ENCODE measurements around the gene KCNRG. TPM values are rescaled to one million over a fixed set of nuclear protein-coding genes. Genes with fewer than 3 reads are reported as not detected.
A peak's percentile ranks its signal among the peaks of the same experiment; 100 is the strongest.

The KCNRG gene
- total RNA-seq (2012; rRNA removed) (2.7 and 5.0 TPM in 2 replicates), polyA plus RNA-seq (2012; rRNA removed) (0.51 and 0.66 TPM in 2 replicates), Bru-seq, nascent RNA (percentile 54 among the genes with signal in this experiment), BruChase-seq, experiment 1, labeled RNA remaining after a 6-hour chase (percentile 47 among the genes with signal in this experiment), BruChase-seq, experiment 2, labeled RNA remaining after a 2-hour chase (percentile 49 among the genes with signal in this experiment)
- 0.12 and 0.13 TPM in 2 replicates for polyA plus RNA-seq (2012; cell fraction: cytosol; rRNA removed)
- 0.16 and 1.4 TPM in 2 replicates for polyA plus RNA-seq (2012; cell fraction: nucleus; rRNA removed; ENCODE audit: low replicate concordance)
- long read RNA-seq, partial matches to known transcripts, result 0 of 3 reads
- long read RNA-seq, other reads (novel, unspliced or antisense), result 3 of 3 reads

DNA sequence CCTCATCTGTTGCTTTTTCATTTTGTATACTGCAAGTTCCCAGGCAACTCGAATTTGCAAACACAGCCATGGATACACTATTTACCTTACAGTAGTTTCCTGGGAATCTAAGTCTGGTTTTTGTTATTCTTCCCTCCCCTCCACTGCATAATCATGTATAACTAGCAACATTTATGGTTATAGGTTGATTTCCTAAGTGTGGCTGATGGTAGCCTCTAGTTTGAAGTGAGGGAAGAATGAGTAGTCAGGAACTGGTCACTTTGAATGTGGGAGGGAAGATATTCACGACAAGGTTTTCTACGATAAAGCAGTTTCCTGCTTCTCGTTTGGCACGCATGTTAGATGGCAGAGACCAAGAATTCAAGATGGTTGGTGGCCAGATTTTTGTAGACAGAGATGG lies at the start of gene KCNRG:
Gene KCNRG (plus strand): TSS at position 187 of the 400 bp plus-strand sequence. CDS start 50 bp downstream, at position 237.
- Histone ChIP-seq H3K14ac (replicated peaks; ENCODE audit: low read depth, low read length) (no peak within 1 kb of the TSS), H3K9me3 (ENCODE audit: control insufficient read depth, insufficient read depth, low read length) (no peaks in the 10 kb centered on the region), H2AFZ (replicated peaks; ENCODE audit: low read length, poor library complexity) (no peak within 1 kb of the TSS), H3K23ac (ENCODE audit: low read depth, low read length) (peak within 1 kb of the TSS; percentile 77; the same call in 1 of the 2 replicates), H3K4me3 (ENCODE audit: insufficient read depth, low read depth, low read length) (no peak within 1 kb of the TSS), H3K4ac (ENCODE audit: low read depth, low read length) (no peak within 1 kb of the TSS), H2BK15ac (ENCODE audit: low read depth, low read length) (no peak within 1 kb of the TSS), H2AK5ac (ENCODE audit: low read depth, low read length) (no peak within 1 kb of the TSS; the same call in 1 of the 2 replicates), H3K79me1 (ENCODE audit: low read depth in 1 of 2, low read length in 2 of 2) (peaks cover 35 to 57% of the 10 kb centered on the region in 2 experiments), H2BK5ac (ENCODE audit: low read depth, low read length, poor library complexity, severe bottlenecking) (peak within 1 kb of the TSS; percentile 24), H2BK120ac (ENCODE audit: low read depth, low read length) (no peak within 1 kb of the TSS), H3K4me2 (ENCODE audit: low read depth, low read length) (peak within 1 kb of the TSS; percentile 36; the same call in 1 of the 2 replicates), H3K9me1 (ENCODE audit: insufficient read depth, low read length) (peaks cover 3% of the 10 kb centered on the region), H4K20me1 (ENCODE audit: insufficient read depth, low read length) (peaks cover 11% of the 10 kb centered on the region; the same call in 1 of the 2 replicates), H4K91ac (ENCODE audit: insufficient read depth, low read depth, low read length) (no peak within 1 kb of the TSS), H3K56ac (ENCODE audit: extremely low read depth, insufficient read depth, low read length) (no peak within 1 kb of the TSS), H4K8ac (ENCODE audit: low read depth in 2 of 2, low read length in 2 of 2) (no peak within 1 kb of the TSS; a peak in 2 of 4 replicates), H3K4me1 (ENCODE audit: control insufficient read depth, insufficient read depth, low read length) (peaks cover 8% of the 10 kb centered on the region), H2AK9ac (replicated peaks; ENCODE audit: low read depth, low read length, poor library complexity) (no peak within 1 kb of the TSS), H3K9ac (ENCODE audit: low read depth, low read length) (no peak within 1 kb of the TSS), H3K27ac (ENCODE audit: insufficient read depth, low read length) (no peak within 1 kb of the TSS), H3K18ac (ENCODE audit: low read depth, low read length) (peak within 1 kb of the TSS; percentile 46), H2BK20ac (ENCODE audit: low read depth, low read length) (no peak within 1 kb of the TSS), H3K27me3 (ENCODE audit: control insufficient read depth, insufficient read depth, low read length) (no peaks in the 10 kb centered on the region), H4K5ac (ENCODE audit: low read depth, low read length) (peak within 1 kb of the TSS; percentile 40; the same call in 1 of the 2 replicates), H3K36me3 (ENCODE audit: control insufficient read depth, insufficient read depth, low read length) (peaks cover 24% of the 10 kb centered on the region)
- dilution Hi-C loops (cut with HindIII; ENCODE audit: low sequenced_read_pairs, unreplicated experiment) (no loop called here), intact Hi-C loops (cut with micrococcal nuclease) (no loop called here), in situ Hi-C loops (cut with MboI; ENCODE audit: low sequenced_read_pairs) (no loop called here)
- POLR2A ChIA-PET (ENCODE audit: unreplicated experiment), result no interaction called here
- CTCF ChIA-PET, result interaction anchor here (1.4 to 1.5 kb wide), 2 partner anchors 17 kb away, joined by 3 to 5 read pairs; partner anchors contain the start of gene TRIM13
- ATAC-seq (ENCODE audit: low read depth) (no peak), DNase-seq (peak; percentile 39)
- 80% methylated on average over 3 of the region's 5 CpGs; no CpG with 5 or more reads in 1 of the 2 experiments for WGBS, 2 experiments (ENCODE audit: extremely low coverage in 2 of 2, insufficient read length in 1 of 2)
- no TSS peak for BruUV-seq (replicated peaks)
- TF ChIP-seq POLR2A (IDR thresholded peaks at IDR 0.05; ENCODE audit: low read depth, low read length) (no peak), RCOR1 (IDR thresholded peaks at IDR 0.05; ENCODE audit: insufficient replicate concordance, low read length) (no peak), BHLHE40 (IDR thresholded peaks at IDR 0.05; ENCODE audit: low read depth, low read length) (no peak), CEBPB (IDR thresholded peaks at IDR 0.05; ENCODE audit: low read depth, low read length) (no peak), RFX5 (IDR thresholded peaks at IDR 0.05; ENCODE audit: low read depth, low read length) (no peak), NFE2L2 (IDR thresholded peaks at IDR 0.05; ENCODE audit: low read depth, low read length) (no peak), MAFK (IDR thresholded peaks at IDR 0.05; ENCODE audit: low read depth, low read length) (no peak), MXI1 (IDR thresholded peaks at IDR 0.05; ENCODE audit: borderline replicate concordance, low read depth, low read length) (no peak), FOS (IDR thresholded peaks at IDR 0.05; ENCODE audit: low read depth, low read length) (no peak), MAZ (IDR thresholded peaks at IDR 0.05; ENCODE audit: borderline replicate concordance, low read depth, low read length) (no peak), CHD1 (IDR thresholded peaks at IDR 0.05; ENCODE audit: low read depth, low read length) (no peak), SMC3 (IDR thresholded peaks at IDR 0.05; ENCODE audit: low read depth, low read length) (no peak)
- TF ChIP-seq, protein P1, sequence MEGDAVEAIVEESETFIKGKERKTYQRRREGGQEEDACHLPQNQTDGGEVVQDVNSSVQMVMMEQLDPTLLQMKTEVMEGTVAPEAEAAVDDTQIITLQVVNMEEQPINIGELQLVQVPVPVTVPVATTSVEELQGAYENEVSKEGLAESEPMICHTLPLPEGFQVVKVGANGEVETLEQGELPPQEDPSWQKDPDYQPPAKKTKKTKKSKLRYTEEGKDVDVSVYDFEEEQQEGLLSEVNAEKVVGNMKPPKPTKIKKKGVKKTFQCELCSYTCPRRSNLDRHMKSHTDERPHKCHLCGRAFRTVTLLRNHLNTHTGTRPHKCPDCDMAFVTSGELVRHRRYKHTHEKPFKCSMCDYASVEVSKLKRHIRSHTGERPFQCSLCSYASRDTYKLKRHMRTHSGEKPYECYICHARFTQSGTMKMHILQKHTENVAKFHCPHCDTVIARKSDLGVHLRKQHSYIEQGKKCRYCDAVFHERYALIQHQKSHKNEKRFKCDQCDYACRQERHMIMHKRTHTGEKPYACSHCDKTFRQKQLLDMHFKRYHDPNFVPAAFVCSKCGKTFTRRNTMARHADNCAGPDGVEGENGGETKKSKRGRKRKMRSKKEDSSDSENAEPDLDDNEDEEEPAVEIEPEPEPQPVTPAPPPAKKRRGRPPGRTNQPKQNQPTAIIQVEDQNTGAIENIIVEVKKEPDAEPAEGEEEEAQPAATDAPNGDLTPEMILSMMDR (conservative IDR thresholded peaks at IDR 0.05; ENCODE audit: low read depth, low read length), result no peak
- TF ChIP-seq, protein P2, sequence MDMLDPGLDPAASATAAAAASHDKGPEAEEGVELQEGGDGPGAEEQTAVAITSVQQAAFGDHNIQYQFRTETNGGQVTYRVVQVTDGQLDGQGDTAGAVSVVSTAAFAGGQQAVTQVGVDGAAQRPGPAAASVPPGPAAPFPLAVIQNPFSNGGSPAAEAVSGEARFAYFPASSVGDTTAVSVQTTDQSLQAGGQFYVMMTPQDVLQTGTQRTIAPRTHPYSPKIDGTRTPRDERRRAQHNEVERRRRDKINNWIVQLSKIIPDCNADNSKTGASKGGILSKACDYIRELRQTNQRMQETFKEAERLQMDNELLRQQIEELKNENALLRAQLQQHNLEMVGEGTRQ (IDR thresholded peaks at IDR 0.05; ENCODE audit: low read depth, low read length), result no peak

All from IMR-90 (cell line).